SW480 (cell line): ENCODE results near the gene ZNF785.
A peak's percentile ranks its signal among the peaks of the same experiment; 100 is the strongest.
"Not testable (repeated sequence)": the region's sequence is repeated elsewhere in the genome, so short reads cannot be mapped to it uniquely, and the experiment has no call there.

ENCODE experiments used
- DNase-seq: peaks from one replicate; pipeline ENCODE4 v3.0.0-alpha.2; 2016; ENCODE audit warnings: low spot score

Gene ZNF785

GRCh38 chr16:30602616-30603277, 17.2 kb upstream of the ZNF785 start:
- DNase-seq, result no peak

GRCh38 chr16:30601966-30602365, 16.5 kb upstream of the ZNF785 start:
- no peak for DNase-seq

GRCh38 chr16:30600929-30601328, 15.4 kb upstream of the ZNF785 start:
- no peak for DNase-seq

GRCh38 chr16:30600215-30600614, 14.7 kb upstream of the ZNF785 start:
- no peak for DNase-seq

GRCh38 chr16:30592871-30593270, 7.4 kb upstream of the ZNF785 start:
- DNase-seq, result no peak

- DNase-seq, result not testable (repeated sequence)
These were observed 5.4 kb upstream of the ZNF785 start for GRCh38 chr16:30590869-30591268.

- not testable (repeated sequence) for DNase-seq
These were observed 4.1 kb upstream of the ZNF785 start for GRCh38 chr16:30589582-30589981.

GRCh38 chr16:30588651-30589050, 3.2 kb upstream of the ZNF785 start:
- DNase-seq, result no peak

GRCh38 chr16:30585022-30585399, 486 bp downstream of the ZNF785 start:
- DNase-seq, result no peak

GRCh38 chr16:30582611-30583340, 2.7 kb downstream of the ZNF785 start:
- DNase-seq, result no peak

GRCh38 chr16:30581457-30581856, 4.0 kb downstream of the ZNF785 start:
- DNase-seq, result no peak

GRCh38 chr16:30574678-30575077, 10.8 kb downstream of the ZNF785 start:
- no peak for DNase-seq

GRCh38 chr16:30571445-30572322, 13.8 kb downstream of the ZNF785 start, which contains the start of gene ZNF688:
ZNF688 (minus strand) TSS chr16:30571714; CDS start chr16:30571629, 85 bp downstream.
- DNase-seq, result peak; percentile 96

- DNase-seq, result no peak
These were observed 14.7 kb downstream of the ZNF785 start for GRCh38 chr16:30570636-30571444.

GRCh38 chr16:30569746-30570635, 15.5 kb downstream of the ZNF785 start:
- DNase-seq, result no peak

- DNase-seq, result no peak
These were observed 16.2 kb downstream of the ZNF785 start for GRCh38 chr16:30569281-30569680.

- no peak for DNase-seq
These were observed 17.4 kb downstream of the ZNF785 start for GRCh38 chr16:30567991-30568638.

GRCh38 chr16:30567160-30567990, 18.1 kb downstream of the ZNF785 start:
- DNase-seq, result no peak

- no peak for DNase-seq
These were observed 19.0 kb downstream of the ZNF785 start for GRCh38 chr16:30566531-30566930.
